GM12878 (cell line): ENCODE measurements around the gene PREP. TPM values are rescaled to one million over a fixed set of nuclear protein-coding genes. Genes with fewer than 3 reads are reported as not detected.

Experiments
- BCL11A ChIP-seq: IDR thresholded peaks from 2 replicates; pipeline ENCODE4 v1.6.1; 2011; ENCODE audit warnings: low read depth, low read length
- CREM ChIP-seq: IDR thresholded peaks from 2 replicates; pipeline ENCODE4 v1.6.1; 2014; ENCODE audit warnings: antibody characterized with exemption, low read depth
- LARP7 ChIP-seq: fragments of 450-650 bp; IDR thresholded peaks from 2 replicates; pipeline ENCODE4 v1.6.1; 2017; ENCODE audit warnings: mild to moderate bottlenecking
- NR2C1 ChIP-seq: fragments of 450-650 bp; IDR thresholded peaks from 2 replicates; pipeline ENCODE4 v1.6.1; 2017; ENCODE audit warnings: antibody characterized with exemption, mild to moderate bottlenecking, moderate library complexity
- SIN3A ChIP-seq: IDR thresholded peaks from 2 replicates; pipeline ENCODE4 v1.6.1; 2012; ENCODE audit warnings: low read depth, low read length, improper control_type of control experiment
- SPI1 ChIP-seq: IDR thresholded peaks from 2 replicates; pipeline ENCODE4 v1.6.1; 2011; ENCODE audit warnings: low read depth, mild to moderate bottlenecking, low read length, moderate library complexity, borderline replicate concordance; ENCODE audit not compliant: insufficient read depth
- STAT1 ChIP-seq: fragments of 450-650 bp; conservative IDR thresholded peaks from 2 replicates; pipeline ENCODE4 v1.6.1; 2014; ENCODE audit warnings: antibody characterized with exemption, mild to moderate bottlenecking
- STAT3 ChIP-seq: IDR thresholded peaks from 2 replicates; pipeline ENCODE4 v1.6.1; 2011; ENCODE audit warnings: low read depth, low read length, improper control_type of control experiment
- ZBED1 ChIP-seq: IDR thresholded peaks from 2 replicates; pipeline ENCODE4 v1.6.1; 2016; ENCODE audit warnings: borderline replicate concordance
- polyA plus RNA-seq, 11 experiments: library from polyadenylated mRNA; depleted of rRNA in 4 of 11; unstranded in 6 of 11; stranded (reverse) in 5 of 11; fragments of >200 nt; fragmentation: Nextera tagmentation in 4 of 11; fragmentation: Illumina TruSeq in 1 of 11; extraction: Ambion mirVana in 4 of 11; extraction: Trizol in 1 of 11; gene quantifications; 1 replicate in 1 of 11; 2 replicates in 10 of 11; pipeline versions ENCODE4 v1.2.1 to v1.2.3, GENCODE V29; 2011 to 2016; ENCODE audit warnings: inconsistent platforms in 2 of 11, missing spikeins in 2 of 11, low read depth in 1 of 11
- total RNA-seq, 4 experiments: library from RNA; depleted of rRNA in 3 of 4; stranded (reverse); fragments of >200 nt in 3 of 4; fragmentation: Illumina TruSeq in 1 of 4; extraction: Trizol in 1 of 4; gene quantifications; 2 replicates each; pipeline versions ENCODE4 v1.2.1 to v1.2.3, GENCODE V29; 2013 to 2021
- TF ChIP-seq, protein P1 (sequence below): fragments of 450-650 bp; formaldehyde crosslinking; IDR thresholded peaks from 2 replicates; pipeline ENCODE4 v1.5.0; 2022; ENCODE audit warnings: mild to moderate bottlenecking, missing genetic modification characterization
- TF ChIP-seq, protein P2 (sequence below): fragments of 450-650 bp; IDR thresholded peaks from 2 replicates; pipeline ENCODE4 v1.6.1; 2017; ENCODE audit warnings: antibody characterized with exemption, mild to moderate bottlenecking, moderate library complexity
- TF ChIP-seq, protein P3 (sequence below): IDR thresholded peaks from 2 replicates; pipeline ENCODE4 v1.6.1; 2012; ENCODE audit warnings: improper control_type of control experiment, low read depth, low read length; ENCODE audit not compliant: insufficient replicate concordance
- TF ChIP-seq, protein P4 (sequence below): IDR thresholded peaks from 2 replicates; pipeline ENCODE4 v1.6.1; 2011; ENCODE audit warnings: borderline replicate concordance, low read depth, mild to moderate bottlenecking, moderate library complexity, low read length; ENCODE audit not compliant: insufficient read depth, poor library complexity, severe bottlenecking
- TF ChIP-seq, protein P5 (sequence below): IDR thresholded peaks from 2 replicates; pipeline ENCODE4 v1.6.1; 2012; ENCODE audit warnings: low read depth, low read length, improper control_type of control experiment

The PREP gene
- total and polyA plus RNA-seq, 10 of the 15 experiments (the other 5 are each of a cell fraction or from before 2014, with no cell fraction given) = 6.5 to 33.6 (median 18.1) TPM

DNA sequence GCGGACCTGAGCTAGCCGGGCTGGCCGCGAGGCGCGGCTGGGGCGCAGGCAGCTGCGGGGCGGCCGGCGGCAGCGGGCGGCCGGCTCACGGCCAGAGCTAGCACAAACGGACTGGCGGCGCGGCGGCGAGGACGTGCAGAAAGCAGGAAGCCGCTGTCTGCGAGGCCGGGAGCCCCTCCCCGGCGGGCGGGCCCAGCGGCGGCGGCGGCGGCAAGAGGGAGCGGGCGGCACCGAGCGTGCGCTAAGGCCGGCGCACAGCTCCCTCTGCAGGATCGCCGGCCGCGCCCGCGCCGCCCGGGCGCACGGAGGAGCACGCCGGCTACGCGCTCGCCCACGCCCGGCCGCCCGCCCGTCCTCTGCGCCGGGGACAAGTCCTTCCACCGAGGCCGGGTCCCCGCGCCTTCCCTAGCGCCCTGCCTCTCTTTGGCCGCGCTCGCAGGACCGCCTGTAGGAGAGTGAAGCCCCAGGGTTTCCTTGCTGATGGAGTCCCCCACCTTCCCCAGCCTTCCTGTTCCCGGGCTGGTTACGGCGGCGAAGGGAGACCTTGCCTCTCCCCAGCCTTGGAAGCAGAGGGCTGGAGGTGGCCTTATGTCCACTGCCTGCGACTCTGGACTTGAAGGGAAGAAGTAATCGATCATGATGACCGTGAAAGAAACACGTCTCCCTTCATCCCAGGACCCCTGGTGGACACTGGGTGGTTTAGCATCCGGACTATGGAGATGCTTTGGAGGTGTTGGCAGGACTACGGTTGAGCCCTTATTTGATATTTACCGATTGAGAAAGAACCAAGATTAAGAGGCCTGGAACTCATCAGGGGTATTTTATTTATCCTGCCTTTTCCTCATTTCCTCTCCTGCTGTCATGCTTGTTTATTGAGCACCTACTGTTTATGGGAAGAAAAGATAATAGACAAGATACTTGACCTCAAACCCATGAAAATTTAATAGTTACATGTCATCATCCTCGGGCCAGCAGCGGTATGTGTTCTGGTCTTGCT, at the start of gene PREP (continued):
- TF ChIP-seq, protein P1, sequence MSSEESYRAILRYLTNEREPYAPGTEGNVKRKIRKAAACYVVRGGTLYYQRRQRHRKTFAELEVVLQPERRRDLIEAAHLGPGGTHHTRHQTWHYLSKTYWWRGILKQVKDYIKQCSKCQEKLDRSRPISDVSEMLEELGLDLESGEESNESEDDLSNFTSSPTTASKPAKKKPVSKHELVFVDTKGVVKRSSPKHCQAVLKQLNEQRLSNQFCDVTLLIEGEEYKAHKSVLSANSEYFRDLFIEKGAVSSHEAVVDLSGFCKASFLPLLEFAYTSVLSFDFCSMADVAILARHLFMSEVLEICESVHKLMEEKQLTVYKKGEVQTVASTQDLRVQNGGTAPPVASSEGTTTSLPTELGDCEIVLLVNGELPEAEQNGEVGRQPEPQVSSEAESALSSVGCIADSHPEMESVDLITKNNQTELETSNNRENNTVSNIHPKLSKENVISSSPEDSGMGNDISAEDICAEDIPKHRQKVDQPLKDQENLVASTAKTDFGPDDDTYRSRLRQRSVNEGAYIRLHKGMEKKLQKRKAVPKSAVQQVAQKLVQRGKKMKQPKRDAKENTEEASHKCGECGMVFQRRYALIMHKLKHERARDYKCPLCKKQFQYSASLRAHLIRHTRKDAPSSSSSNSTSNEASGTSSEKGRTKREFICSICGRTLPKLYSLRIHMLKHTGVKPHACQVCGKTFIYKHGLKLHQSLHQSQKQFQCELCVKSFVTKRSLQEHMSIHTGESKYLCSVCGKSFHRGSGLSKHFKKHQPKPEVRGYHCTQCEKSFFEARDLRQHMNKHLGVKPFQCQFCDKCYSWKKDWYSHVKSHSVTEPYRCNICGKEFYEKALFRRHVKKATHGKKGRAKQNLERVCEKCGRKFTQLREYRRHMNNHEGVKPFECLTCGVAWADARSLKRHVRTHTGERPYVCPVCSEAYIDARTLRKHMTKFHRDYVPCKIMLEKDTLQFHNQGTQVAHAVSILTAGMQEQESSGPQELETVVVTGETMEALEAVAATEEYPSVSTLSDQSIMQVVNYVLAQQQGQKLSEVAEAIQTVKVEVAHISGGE = no peak
- TF ChIP-seq STAT3 (no peak), STAT1 (no peak), BCL11A (no peak), LARP7 (peak; percentile 92), NR2C1 (0 out of 2 replicates have a peak, but pooled peaks have one; percentile 21), SPI1 (no peak), CREM (peak; percentile 6; the same call in 1 of the 2 replicates), SIN3A (no peak), ZBED1 (no peak)
- TF ChIP-seq, protein P2, sequence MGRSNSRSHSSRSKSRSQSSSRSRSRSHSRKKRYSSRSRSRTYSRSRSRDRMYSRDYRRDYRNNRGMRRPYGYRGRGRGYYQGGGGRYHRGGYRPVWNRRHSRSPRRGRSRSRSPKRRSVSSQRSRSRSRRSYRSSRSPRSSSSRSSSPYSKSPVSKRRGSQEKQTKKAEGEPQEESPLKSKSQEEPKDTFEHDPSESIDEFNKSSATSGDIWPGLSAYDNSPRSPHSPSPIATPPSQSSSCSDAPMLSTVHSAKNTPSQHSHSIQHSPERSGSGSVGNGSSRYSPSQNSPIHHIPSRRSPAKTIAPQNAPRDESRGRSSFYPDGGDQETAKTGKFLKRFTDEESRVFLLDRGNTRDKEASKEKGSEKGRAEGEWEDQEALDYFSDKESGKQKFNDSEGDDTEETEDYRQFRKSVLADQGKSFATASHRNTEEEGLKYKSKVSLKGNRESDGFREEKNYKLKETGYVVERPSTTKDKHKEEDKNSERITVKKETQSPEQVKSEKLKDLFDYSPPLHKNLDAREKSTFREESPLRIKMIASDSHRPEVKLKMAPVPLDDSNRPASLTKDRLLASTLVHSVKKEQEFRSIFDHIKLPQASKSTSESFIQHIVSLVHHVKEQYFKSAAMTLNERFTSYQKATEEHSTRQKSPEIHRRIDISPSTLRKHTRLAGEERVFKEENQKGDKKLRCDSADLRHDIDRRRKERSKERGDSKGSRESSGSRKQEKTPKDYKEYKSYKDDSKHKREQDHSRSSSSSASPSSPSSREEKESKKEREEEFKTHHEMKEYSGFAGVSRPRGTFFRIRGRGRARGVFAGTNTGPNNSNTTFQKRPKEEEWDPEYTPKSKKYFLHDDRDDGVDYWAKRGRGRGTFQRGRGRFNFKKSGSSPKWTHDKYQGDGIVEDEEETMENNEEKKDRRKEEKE = no peak
- TF ChIP-seq, protein P3, sequence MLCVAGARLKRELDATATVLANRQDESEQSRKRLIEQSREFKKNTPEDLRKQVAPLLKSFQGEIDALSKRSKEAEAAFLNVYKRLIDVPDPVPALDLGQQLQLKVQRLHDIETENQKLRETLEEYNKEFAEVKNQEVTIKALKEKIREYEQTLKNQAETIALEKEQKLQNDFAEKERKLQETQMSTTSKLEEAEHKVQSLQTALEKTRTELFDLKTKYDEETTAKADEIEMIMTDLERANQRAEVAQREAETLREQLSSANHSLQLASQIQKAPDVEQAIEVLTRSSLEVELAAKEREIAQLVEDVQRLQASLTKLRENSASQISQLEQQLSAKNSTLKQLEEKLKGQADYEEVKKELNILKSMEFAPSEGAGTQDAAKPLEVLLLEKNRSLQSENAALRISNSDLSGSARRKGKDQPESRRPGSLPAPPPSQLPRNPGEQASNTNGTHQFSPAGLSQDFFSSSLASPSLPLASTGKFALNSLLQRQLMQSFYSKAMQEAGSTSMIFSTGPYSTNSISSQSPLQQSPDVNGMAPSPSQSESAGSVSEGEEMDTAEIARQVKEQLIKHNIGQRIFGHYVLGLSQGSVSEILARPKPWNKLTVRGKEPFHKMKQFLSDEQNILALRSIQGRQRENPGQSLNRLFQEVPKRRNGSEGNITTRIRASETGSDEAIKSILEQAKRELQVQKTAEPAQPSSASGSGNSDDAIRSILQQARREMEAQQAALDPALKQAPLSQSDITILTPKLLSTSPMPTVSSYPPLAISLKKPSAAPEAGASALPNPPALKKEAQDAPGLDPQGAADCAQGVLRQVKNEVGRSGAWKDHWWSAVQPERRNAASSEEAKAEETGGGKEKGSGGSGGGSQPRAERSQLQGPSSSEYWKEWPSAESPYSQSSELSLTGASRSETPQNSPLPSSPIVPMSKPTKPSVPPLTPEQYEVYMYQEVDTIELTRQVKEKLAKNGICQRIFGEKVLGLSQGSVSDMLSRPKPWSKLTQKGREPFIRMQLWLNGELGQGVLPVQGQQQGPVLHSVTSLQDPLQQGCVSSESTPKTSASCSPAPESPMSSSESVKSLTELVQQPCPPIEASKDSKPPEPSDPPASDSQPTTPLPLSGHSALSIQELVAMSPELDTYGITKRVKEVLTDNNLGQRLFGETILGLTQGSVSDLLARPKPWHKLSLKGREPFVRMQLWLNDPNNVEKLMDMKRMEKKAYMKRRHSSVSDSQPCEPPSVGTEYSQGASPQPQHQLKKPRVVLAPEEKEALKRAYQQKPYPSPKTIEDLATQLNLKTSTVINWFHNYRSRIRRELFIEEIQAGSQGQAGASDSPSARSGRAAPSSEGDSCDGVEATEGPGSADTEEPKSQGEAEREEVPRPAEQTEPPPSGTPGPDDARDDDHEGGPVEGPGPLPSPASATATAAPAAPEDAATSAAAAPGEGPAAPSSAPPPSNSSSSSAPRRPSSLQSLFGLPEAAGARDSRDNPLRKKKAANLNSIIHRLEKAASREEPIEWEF = no peak
- TF ChIP-seq, protein P4, sequence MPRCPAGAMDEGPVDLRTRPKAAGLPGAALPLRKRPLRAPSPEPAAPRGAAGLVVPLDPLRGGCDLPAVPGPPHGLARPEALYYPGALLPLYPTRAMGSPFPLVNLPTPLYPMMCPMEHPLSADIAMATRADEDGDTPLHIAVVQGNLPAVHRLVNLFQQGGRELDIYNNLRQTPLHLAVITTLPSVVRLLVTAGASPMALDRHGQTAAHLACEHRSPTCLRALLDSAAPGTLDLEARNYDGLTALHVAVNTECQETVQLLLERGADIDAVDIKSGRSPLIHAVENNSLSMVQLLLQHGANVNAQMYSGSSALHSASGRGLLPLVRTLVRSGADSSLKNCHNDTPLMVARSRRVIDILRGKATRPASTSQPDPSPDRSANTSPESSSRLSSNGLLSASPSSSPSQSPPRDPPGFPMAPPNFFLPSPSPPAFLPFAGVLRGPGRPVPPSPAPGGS = no peak
- TF ChIP-seq, protein P5, sequence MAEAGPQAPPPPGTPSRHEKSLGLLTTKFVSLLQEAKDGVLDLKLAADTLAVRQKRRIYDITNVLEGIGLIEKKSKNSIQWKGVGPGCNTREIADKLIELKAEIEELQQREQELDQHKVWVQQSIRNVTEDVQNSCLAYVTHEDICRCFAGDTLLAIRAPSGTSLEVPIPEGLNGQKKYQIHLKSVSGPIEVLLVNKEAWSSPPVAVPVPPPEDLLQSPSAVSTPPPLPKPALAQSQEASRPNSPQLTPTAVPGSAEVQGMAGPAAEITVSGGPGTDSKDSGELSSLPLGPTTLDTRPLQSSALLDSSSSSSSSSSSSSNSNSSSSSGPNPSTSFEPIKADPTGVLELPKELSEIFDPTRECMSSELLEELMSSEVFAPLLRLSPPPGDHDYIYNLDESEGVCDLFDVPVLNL = no peak
